ENCODE measurements around the gene CCDC40. TPM values are rescaled to one million over a fixed set of nuclear protein-coding genes. Genes with fewer than 3 reads are reported as not detected.

The CCDC40 gene
- total RNA-seq, 2 experiments from 2014 or later, result not detected

GRCh38 chr17:80033840-80034239 is 2.6 kb upstream of the CCDC40 start:
- CTCF ChIA-PET (ENCODE audit: unreplicated experiment), result no interaction called here

GRCh38 chr17:80034791-80035686 is 1.4 kb upstream of the CCDC40 start:
- intact Hi-C loops (cut with micrococcal nuclease; ENCODE audit: unreplicated experiment), result no loop called here
- peak overlapping the region; percentile 27 for H3K4me3 ChIP-seq (ENCODE audit: low read depth, low read length, poor library complexity, severe bottlenecking)
- BruUV-seq (replicated peaks), result no TSS peak

More at GRCh38 chr17:80033840-80034239, 2.6 kb upstream of the CCDC40 start:
- H3K4me3 ChIP-seq (ENCODE audit: low read depth, low read length, poor library complexity, severe bottlenecking), result no peak overlapping the region
- intact Hi-C loops (cut with micrococcal nuclease; ENCODE audit: unreplicated experiment), result no loop called here
- H4K20me1 ChIP-seq (ENCODE audit: insufficient read depth, low read length), result no peaks in the 10 kb centered on the region
- DNase-seq (ENCODE audit: low spot score), result no peak
- H3K36me3 ChIP-seq (ENCODE audit: insufficient read depth, low read length), result no peaks in the 10 kb centered on the region
- no peak for TF ChIP-seq CTCF (conservative IDR thresholded peaks at IDR 0.05; ENCODE audit: low read length)
- TF ChIP-seq EZH2phosphoT487 (IDR thresholded peaks at IDR 0.05; ENCODE audit: borderline replicate concordance, low read depth, low read length), result no peak
- POLR2A ChIA-PET, result no interaction called here
- no peak overlapping the region for H3K4me2 ChIP-seq (ENCODE audit: low read length)
- no peak overlapping the region for H2AFZ ChIP-seq (ENCODE audit: low read length)
- no peaks in the 10 kb centered on the region for H3K79me2 ChIP-seq (ENCODE audit: insufficient read depth, low read depth, low read length)
- H3K9me3 ChIP-seq (ENCODE audit: low read length), result no peaks in the 10 kb centered on the region
- H3K9me2 ChIP-seq (ENCODE audit: insufficient read depth, low read length), result no peaks in the 10 kb centered on the region
- no peak overlapping the region for H3K27ac ChIP-seq (ENCODE audit: low read depth, low read length, poor library complexity, severe bottlenecking)
- peaks cover 5% of the 10 kb centered on the region for H3K4me1 ChIP-seq (ENCODE audit: insufficient read depth, low read length, poor library complexity, severe bottlenecking)
- no TSS peak for BruUV-seq (replicated peaks)

More at GRCh38 chr17:80034791-80035686, 1.4 kb upstream of the CCDC40 start:
- H4K20me1 ChIP-seq (ENCODE audit: insufficient read depth, low read length), result no peaks in the 10 kb centered on the region
- H3K9me2 ChIP-seq (ENCODE audit: insufficient read depth, low read length), result no peaks in the 10 kb centered on the region
- TF ChIP-seq EZH2phosphoT487 (IDR thresholded peaks at IDR 0.05; ENCODE audit: borderline replicate concordance, low read depth, low read length), result no peak
- TF ChIP-seq CTCF (conservative IDR thresholded peaks at IDR 0.05; ENCODE audit: low read length), result no peak
- no peaks in the 10 kb centered on the region for H3K36me3 ChIP-seq (ENCODE audit: insufficient read depth, low read length)
- no peak overlapping the region for H2AFZ ChIP-seq (ENCODE audit: low read length)
- POLR2A ChIA-PET, result no interaction called here
- CTCF ChIA-PET (ENCODE audit: unreplicated experiment), result no interaction called here
- H3K4me1 ChIP-seq (ENCODE audit: insufficient read depth, low read length, poor library complexity, severe bottlenecking), result peaks cover 5% of the 10 kb centered on the region
- H3K9me3 ChIP-seq (ENCODE audit: low read length), result no peaks in the 10 kb centered on the region
- no peaks in the 10 kb centered on the region for H3K79me2 ChIP-seq (ENCODE audit: insufficient read depth, low read depth, low read length)
- H3K27ac ChIP-seq (ENCODE audit: low read depth, low read length, poor library complexity, severe bottlenecking), result no peak overlapping the region
- no peak for DNase-seq (ENCODE audit: low spot score)
- H3K4me2 ChIP-seq (ENCODE audit: low read length), result peak overlapping the region; percentile 30; the same call in 1 of the 2 replicates
